ENCODE results near the gene PSKH1.
A peak's percentile ranks its signal among the peaks of the same experiment; 100 is the strongest.

The PSKH1 gene

GRCh38 chr16:67892899-67893742, at the start of gene PSKH1:
PSKH1 (plus strand) TSS chr16:67893254; CDS start chr16:67908750, 15,496 bp downstream.
- Histone ChIP-seq H3K9me3 (ENCODE audit: control insufficient read depth, insufficient read depth, low read depth, low read length) (no peaks in the 10 kb centered on the region), H3K27me3 (ENCODE audit: control insufficient read depth, insufficient read depth, low read length) (no peaks in the 10 kb centered on the region), H3K36me3 (ENCODE audit: control insufficient read depth, insufficient read depth, low read length) (no peaks in the 10 kb centered on the region), H3K27ac (ENCODE audit: low read depth, low read length) (peak within 1 kb of the TSS; percentile 92), H3K9ac (ENCODE audit: low read length) (peak within 1 kb of the TSS; percentile 99), H3K4me3 (ENCODE audit: low read depth, low read length) (peak within 1 kb of the TSS; percentile 100), H3K4me1 (ENCODE audit: control insufficient read depth, insufficient read depth, low read length) (peaks cover 14% of the 10 kb centered on the region; the same call in 1 of the 2 replicates)

GRCh38 chr16:67843343-67843765, 49.7 kb upstream of the PSKH1 start:
- Histone ChIP-seq H3K4me1 (ENCODE audit: control insufficient read depth, insufficient read depth, low read length) (peaks cover 33% of the 10 kb centered on the region), H3K9ac (ENCODE audit: low read length) (peak overlapping the region; percentile 90), H3K4me3 (ENCODE audit: low read depth, low read length) (peak overlapping the region; percentile 92), H3K27me3 (ENCODE audit: control insufficient read depth, insufficient read depth, low read length) (no peaks in the 10 kb centered on the region), H3K36me3 (ENCODE audit: control insufficient read depth, insufficient read depth, low read length) (no peaks in the 10 kb centered on the region), H3K9me3 (ENCODE audit: control insufficient read depth, insufficient read depth, low read depth, low read length) (no peaks in the 10 kb centered on the region), H3K27ac (ENCODE audit: low read depth, low read length) (no peak overlapping the region)

GRCh38 chr16:67844497-67844896, 48.6 kb upstream of the PSKH1 start:
- Histone ChIP-seq H3K9ac (ENCODE audit: low read length) (no peak overlapping the region), H3K27ac (ENCODE audit: low read depth, low read length) (no peak overlapping the region), H3K27me3 (ENCODE audit: control insufficient read depth, insufficient read depth, low read length) (no peaks in the 10 kb centered on the region), H3K9me3 (ENCODE audit: control insufficient read depth, insufficient read depth, low read depth, low read length) (no peaks in the 10 kb centered on the region), H3K4me3 (ENCODE audit: low read depth, low read length) (peak overlapping the region; percentile 92; the same call in 1 of the 2 replicates), H3K4me1 (ENCODE audit: control insufficient read depth, insufficient read depth, low read length) (peaks cover 33% of the 10 kb centered on the region), H3K36me3 (ENCODE audit: control insufficient read depth, insufficient read depth, low read length) (peaks cover 6% of the 10 kb centered on the region; the same call in 1 of the 2 replicates)

GRCh38 chr16:67845291-67846062, 47.6 kb upstream of the PSKH1 start:
- H3K9me3 ChIP-seq (ENCODE audit: control insufficient read depth, insufficient read depth, low read depth, low read length), result no peaks in the 10 kb centered on the region
- no peaks in the 10 kb centered on the region for H3K27me3 ChIP-seq (ENCODE audit: control insufficient read depth, insufficient read depth, low read length)
- H3K9ac ChIP-seq (ENCODE audit: low read length), result peak overlapping the region; percentile 97
- H3K4me1 ChIP-seq (ENCODE audit: control insufficient read depth, insufficient read depth, low read length), result peaks cover 33% of the 10 kb centered on the region
- H3K27ac ChIP-seq (ENCODE audit: low read depth, low read length), result peak overlapping the region; percentile 97
- peak overlapping the region; percentile 99 for H3K4me3 ChIP-seq (ENCODE audit: low read depth, low read length)
- peaks cover 11% of the 10 kb centered on the region for H3K36me3 ChIP-seq (ENCODE audit: control insufficient read depth, insufficient read depth, low read length)

- Histone ChIP-seq H3K4me1 (ENCODE audit: control insufficient read depth, insufficient read depth, low read length) (peaks cover 33% of the 10 kb centered on the region), H3K9ac (ENCODE audit: low read length) (peak overlapping the region; percentile 97), H3K9me3 (ENCODE audit: control insufficient read depth, insufficient read depth, low read depth, low read length) (no peaks in the 10 kb centered on the region), H3K36me3 (ENCODE audit: control insufficient read depth, insufficient read depth, low read length) (peaks cover 14% of the 10 kb centered on the region), H3K27me3 (ENCODE audit: control insufficient read depth, insufficient read depth, low read length) (no peaks in the 10 kb centered on the region), H3K27ac (ENCODE audit: low read depth, low read length) (peak overlapping the region; percentile 97), H3K4me3 (ENCODE audit: low read depth, low read length) (peak overlapping the region; percentile 99)
These were observed 47.1 kb upstream of the PSKH1 start for GRCh38 chr16:67846063-67846319.

GRCh38 chr16:67846320-67847063, 46.6 kb upstream of the PSKH1 start, which contains the start of gene NUTF2:
NUTF2 (plus strand) TSS chr16:67846933; CDS start chr16:67865131, 18,198 bp downstream.
- peaks cover 29% of the 10 kb centered on the region for H3K4me1 ChIP-seq (ENCODE audit: control insufficient read depth, insufficient read depth, low read length)
- H3K27me3 ChIP-seq (ENCODE audit: control insufficient read depth, insufficient read depth, low read length), result no peaks in the 10 kb centered on the region
- peak within 1 kb of the TSS; percentile 97 for H3K27ac ChIP-seq (ENCODE audit: low read depth, low read length)
- peak within 1 kb of the TSS; percentile 99 for H3K4me3 ChIP-seq (ENCODE audit: low read depth, low read length)
- H3K36me3 ChIP-seq (ENCODE audit: control insufficient read depth, insufficient read depth, low read length), result peaks cover 14% of the 10 kb centered on the region
- no peaks in the 10 kb centered on the region for H3K9me3 ChIP-seq (ENCODE audit: control insufficient read depth, insufficient read depth, low read depth, low read length)
- H3K9ac ChIP-seq (ENCODE audit: low read length), result peak within 1 kb of the TSS; percentile 97

GRCh38 chr16:67847064-67847861, 45.8 kb upstream of the PSKH1 start, which contains the start of gene CENPT:
CENPT (minus strand) TSS chr16:67847693; CDS start chr16:67833859, 13,834 bp downstream.
- Histone ChIP-seq H3K27ac (ENCODE audit: low read depth, low read length) (peak within 1 kb of the TSS; percentile 97), H3K4me3 (ENCODE audit: low read depth, low read length) (peak within 1 kb of the TSS; percentile 99), H3K9ac (ENCODE audit: low read length) (peak within 1 kb of the TSS; percentile 97), H3K27me3 (ENCODE audit: control insufficient read depth, insufficient read depth, low read length) (no peaks in the 10 kb centered on the region), H3K36me3 (ENCODE audit: control insufficient read depth, insufficient read depth, low read length) (peaks cover 14% of the 10 kb centered on the region), H3K4me1 (ENCODE audit: control insufficient read depth, insufficient read depth, low read length) (peaks cover 27% of the 10 kb centered on the region), H3K9me3 (ENCODE audit: control insufficient read depth, insufficient read depth, low read depth, low read length) (no peaks in the 10 kb centered on the region)

GRCh38 chr16:67848118-67848517, 44.9 kb upstream of the PSKH1 start:
- Histone ChIP-seq H3K9ac (ENCODE audit: low read length) (peak overlapping the region; percentile 97), H3K4me3 (ENCODE audit: low read depth, low read length) (peak overlapping the region; percentile 99), H3K27me3 (ENCODE audit: control insufficient read depth, insufficient read depth, low read length) (no peaks in the 10 kb centered on the region), H3K4me1 (ENCODE audit: control insufficient read depth, insufficient read depth, low read length) (peaks cover 27% of the 10 kb centered on the region), H3K27ac (ENCODE audit: low read depth, low read length) (peak overlapping the region; percentile 97), H3K9me3 (ENCODE audit: control insufficient read depth, insufficient read depth, low read depth, low read length) (no peaks in the 10 kb centered on the region), H3K36me3 (ENCODE audit: control insufficient read depth, insufficient read depth, low read length) (peaks cover 14% of the 10 kb centered on the region)

- Histone ChIP-seq H3K9me3 (ENCODE audit: control insufficient read depth, insufficient read depth, low read depth, low read length) (no peaks in the 10 kb centered on the region), H3K9ac (ENCODE audit: low read length) (no peak overlapping the region), H3K27me3 (ENCODE audit: control insufficient read depth, insufficient read depth, low read length) (no peaks in the 10 kb centered on the region), H3K27ac (ENCODE audit: low read depth, low read length) (no peak overlapping the region), H3K4me1 (ENCODE audit: control insufficient read depth, insufficient read depth, low read length) (peaks cover 34% of the 10 kb centered on the region), H3K36me3 (ENCODE audit: control insufficient read depth, insufficient read depth, low read length) (peaks cover 21% of the 10 kb centered on the region), H3K4me3 (ENCODE audit: low read depth, low read length) (no peak overlapping the region)
These were observed 39.4 kb upstream of the PSKH1 start for GRCh38 chr16:67853670-67854069.

GRCh38 chr16:67855789-67856188, 37.3 kb upstream of the PSKH1 start:
- H3K36me3 ChIP-seq (ENCODE audit: control insufficient read depth, insufficient read depth, low read length), result peaks cover 16% of the 10 kb centered on the region
- peaks cover 34% of the 10 kb centered on the region for H3K4me1 ChIP-seq (ENCODE audit: control insufficient read depth, insufficient read depth, low read length)
- no peaks in the 10 kb centered on the region for H3K27me3 ChIP-seq (ENCODE audit: control insufficient read depth, insufficient read depth, low read length)
- H3K4me3 ChIP-seq (ENCODE audit: low read depth, low read length), result no peak overlapping the region
- no peaks in the 10 kb centered on the region for H3K9me3 ChIP-seq (ENCODE audit: control insufficient read depth, insufficient read depth, low read depth, low read length)
- no peak overlapping the region for H3K9ac ChIP-seq (ENCODE audit: low read length)
- no peak overlapping the region for H3K27ac ChIP-seq (ENCODE audit: low read depth, low read length)

Measured in HUES6 (cell line).